GM12878 (cell line): Measurements from ENCODE around the gene ADAMTS16.

Experiments used
- ZNF274 ChIP-seq: IDR thresholded peaks from one replicate; pipeline ENCODE4 v1.8.0; 2011; ENCODE audit not compliant: insufficient read length, insufficient read depth
- TF ChIP-seq, protein P1 (sequence below): fragments of 450-650 bp; formaldehyde crosslinking; IDR thresholded peaks from 2 replicates; pipeline ENCODE4 v1.5.0; 2022; ENCODE audit warnings: mild to moderate bottlenecking, missing genetic modification characterization

- no peak for TF ChIP-seq ZNF274
- TF ChIP-seq, protein P1, sequence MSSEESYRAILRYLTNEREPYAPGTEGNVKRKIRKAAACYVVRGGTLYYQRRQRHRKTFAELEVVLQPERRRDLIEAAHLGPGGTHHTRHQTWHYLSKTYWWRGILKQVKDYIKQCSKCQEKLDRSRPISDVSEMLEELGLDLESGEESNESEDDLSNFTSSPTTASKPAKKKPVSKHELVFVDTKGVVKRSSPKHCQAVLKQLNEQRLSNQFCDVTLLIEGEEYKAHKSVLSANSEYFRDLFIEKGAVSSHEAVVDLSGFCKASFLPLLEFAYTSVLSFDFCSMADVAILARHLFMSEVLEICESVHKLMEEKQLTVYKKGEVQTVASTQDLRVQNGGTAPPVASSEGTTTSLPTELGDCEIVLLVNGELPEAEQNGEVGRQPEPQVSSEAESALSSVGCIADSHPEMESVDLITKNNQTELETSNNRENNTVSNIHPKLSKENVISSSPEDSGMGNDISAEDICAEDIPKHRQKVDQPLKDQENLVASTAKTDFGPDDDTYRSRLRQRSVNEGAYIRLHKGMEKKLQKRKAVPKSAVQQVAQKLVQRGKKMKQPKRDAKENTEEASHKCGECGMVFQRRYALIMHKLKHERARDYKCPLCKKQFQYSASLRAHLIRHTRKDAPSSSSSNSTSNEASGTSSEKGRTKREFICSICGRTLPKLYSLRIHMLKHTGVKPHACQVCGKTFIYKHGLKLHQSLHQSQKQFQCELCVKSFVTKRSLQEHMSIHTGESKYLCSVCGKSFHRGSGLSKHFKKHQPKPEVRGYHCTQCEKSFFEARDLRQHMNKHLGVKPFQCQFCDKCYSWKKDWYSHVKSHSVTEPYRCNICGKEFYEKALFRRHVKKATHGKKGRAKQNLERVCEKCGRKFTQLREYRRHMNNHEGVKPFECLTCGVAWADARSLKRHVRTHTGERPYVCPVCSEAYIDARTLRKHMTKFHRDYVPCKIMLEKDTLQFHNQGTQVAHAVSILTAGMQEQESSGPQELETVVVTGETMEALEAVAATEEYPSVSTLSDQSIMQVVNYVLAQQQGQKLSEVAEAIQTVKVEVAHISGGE (CRISPR knock-in tag), result no peak
Observed at GRCh38 chr5:5145651-5146529, 5.8 kb downstream of the ADAMTS16 start.
